NCI-H146 (cell line): ENCODE results near the gene KLHDC7B.
A peak's percentile ranks its signal among the peaks of the same experiment; 100 is the strongest.
"Not testable (repeated sequence)": the region's sequence is repeated elsewhere in the genome, so short reads cannot be mapped to it uniquely, and the experiment has no call there.

Experiments used
- DNase-seq: peaks from one replicate; lab custom pipeline; 2025; lab: John Stamatoyannopoulos, UW

Gene KLHDC7B

GRCh38 chr22:50517495-50518260 lies 28.0 kb upstream of the KLHDC7B start:
- DNase-seq: no peak

- no peak for DNase-seq
These were observed 27.1 kb upstream of the KLHDC7B start for GRCh38 chr22:50518606-50519005.

- DNase-seq: no peak
These were observed 26.5 kb upstream of the KLHDC7B start for GRCh38 chr22:50519151-50519550.

- not testable (repeated sequence) for DNase-seq
These were observed 25.5 kb upstream of the KLHDC7B start for GRCh38 chr22:50520184-50520583.

GRCh38 chr22:50520826-50521453 lies 24.8 kb upstream of the KLHDC7B start:
- DNase-seq: no peak

- no peak for DNase-seq
These were observed 24.0 kb upstream of the KLHDC7B start for GRCh38 chr22:50521710-50522109.

GRCh38 chr22:50522208-50522805 lies 23.4 kb upstream of the KLHDC7B start:
- DNase-seq: no peak

- no peak for DNase-seq
These were observed 22.8 kb upstream of the KLHDC7B start for GRCh38 chr22:50522806-50523438.

GRCh38 chr22:50523458-50523805 lies 22.3 kb upstream of the KLHDC7B start:
- no peak for DNase-seq

- peak; percentile 47 for DNase-seq
These were observed 21.7 kb upstream of the KLHDC7B start for GRCh38 chr22:50523806-50524675.

- DNase-seq: no peak
These were observed 21.0 kb upstream of the KLHDC7B start for GRCh38 chr22:50524676-50525103.

- peak; percentile 93 for DNase-seq
These were observed 20.4 kb upstream of the KLHDC7B start, which contains the start of gene SCO2 for GRCh38 chr22:50525104-50525857. Gene SCO2 (minus strand): TSS chr22:50525598. CDS start chr22:50524411, 1,187 bp downstream.

GRCh38 chr22:50525858-50526107 lies 19.9 kb upstream of the KLHDC7B start:
- DNase-seq: no peak

GRCh38 chr22:50526108-50526833 lies 19.4 kb upstream of the KLHDC7B start:
- DNase-seq: peak; percentile 75

GRCh38 chr22:50526834-50527801 lies 18.6 kb upstream of the KLHDC7B start:
- DNase-seq: peak; percentile 67

GRCh38 chr22:50527921-50528681 lies 17.6 kb upstream of the KLHDC7B start:
- DNase-seq: no peak

- DNase-seq: no peak
These were observed 16.9 kb upstream of the KLHDC7B start for GRCh38 chr22:50528682-50529415.

GRCh38 chr22:50529416-50529896 lies 16.2 kb upstream of the KLHDC7B start:
- no peak for DNase-seq
